Measurements from ENCODE around the gene ZNF408.

DNA sequence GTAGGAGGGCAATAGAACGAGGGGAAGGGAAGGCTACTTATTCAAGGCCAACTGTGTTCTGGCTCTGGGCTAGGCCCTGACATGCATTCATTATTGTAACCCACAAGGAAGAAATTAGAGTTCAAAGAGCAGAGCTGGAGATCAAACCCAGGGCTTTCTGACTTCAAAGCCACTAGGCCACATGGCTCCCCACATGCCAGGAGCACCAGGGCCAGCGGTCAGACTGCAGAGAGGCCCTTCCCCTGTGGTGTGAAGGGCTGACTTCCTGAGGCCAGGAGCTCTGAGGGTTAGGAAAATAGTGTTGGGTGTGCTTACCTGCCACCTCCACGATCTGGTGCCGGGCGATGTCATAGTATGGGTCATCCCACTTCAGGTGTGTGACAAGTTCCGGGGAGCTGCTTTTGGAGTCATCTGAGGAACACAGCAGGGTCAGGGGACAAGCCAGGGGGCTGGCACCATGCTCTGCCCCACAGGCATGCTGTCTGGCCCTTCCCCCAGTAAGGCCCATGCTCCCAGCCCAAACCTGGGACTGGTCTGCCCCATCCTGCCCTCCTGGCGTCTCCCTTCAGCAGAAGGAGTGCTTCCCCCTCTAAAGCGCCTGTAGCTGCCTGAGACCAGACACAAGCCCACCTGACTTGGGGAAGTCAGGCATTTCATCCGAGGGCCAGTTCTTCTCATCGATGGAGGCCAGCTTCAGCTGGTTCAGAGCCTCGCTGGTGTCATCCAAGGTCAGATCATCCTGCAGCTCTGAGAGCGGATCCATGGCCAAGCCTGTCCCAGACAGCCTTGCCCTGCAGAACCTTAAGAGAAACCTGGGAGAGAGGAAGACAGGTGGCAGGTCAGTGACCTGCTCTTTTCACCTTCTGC lies 5.3 kb upstream of the ZNF408 start:
- TF ChIP-seq, protein P1, sequence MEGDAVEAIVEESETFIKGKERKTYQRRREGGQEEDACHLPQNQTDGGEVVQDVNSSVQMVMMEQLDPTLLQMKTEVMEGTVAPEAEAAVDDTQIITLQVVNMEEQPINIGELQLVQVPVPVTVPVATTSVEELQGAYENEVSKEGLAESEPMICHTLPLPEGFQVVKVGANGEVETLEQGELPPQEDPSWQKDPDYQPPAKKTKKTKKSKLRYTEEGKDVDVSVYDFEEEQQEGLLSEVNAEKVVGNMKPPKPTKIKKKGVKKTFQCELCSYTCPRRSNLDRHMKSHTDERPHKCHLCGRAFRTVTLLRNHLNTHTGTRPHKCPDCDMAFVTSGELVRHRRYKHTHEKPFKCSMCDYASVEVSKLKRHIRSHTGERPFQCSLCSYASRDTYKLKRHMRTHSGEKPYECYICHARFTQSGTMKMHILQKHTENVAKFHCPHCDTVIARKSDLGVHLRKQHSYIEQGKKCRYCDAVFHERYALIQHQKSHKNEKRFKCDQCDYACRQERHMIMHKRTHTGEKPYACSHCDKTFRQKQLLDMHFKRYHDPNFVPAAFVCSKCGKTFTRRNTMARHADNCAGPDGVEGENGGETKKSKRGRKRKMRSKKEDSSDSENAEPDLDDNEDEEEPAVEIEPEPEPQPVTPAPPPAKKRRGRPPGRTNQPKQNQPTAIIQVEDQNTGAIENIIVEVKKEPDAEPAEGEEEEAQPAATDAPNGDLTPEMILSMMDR (IDR thresholded peaks at IDR 0.05): no peak
- TF ChIP-seq POLR2A (IDR thresholded peaks at IDR 0.05): no peak
